ENCODE results near the gene MUC21. TPM values are rescaled to one million over a fixed set of nuclear protein-coding genes. Genes with fewer than 3 reads are reported as not detected.

Gene MUC21
- not detected in 2 replicates for total RNA-seq

DNA sequence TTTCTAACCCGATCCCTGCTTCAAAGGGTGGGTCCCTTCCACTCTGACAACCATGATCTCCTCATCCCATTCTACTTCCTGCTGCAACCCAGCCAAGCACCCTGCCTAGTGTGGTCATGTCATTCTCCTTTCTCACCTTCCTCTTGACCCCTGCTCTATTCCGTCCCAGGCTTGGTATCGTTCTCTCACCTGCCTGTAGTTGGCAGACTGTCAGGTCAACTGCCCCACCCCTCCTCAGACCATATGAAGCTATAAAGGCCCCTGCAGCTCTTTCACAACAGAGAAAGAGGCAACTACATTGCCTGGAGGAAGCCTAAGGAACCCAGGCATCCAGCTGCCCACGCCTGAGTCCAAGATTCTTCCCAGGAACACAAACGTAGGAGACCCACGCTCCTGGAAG is at the start of gene MUC21:
Gene MUC21 (plus strand): TSS at position 280 of the 400 bp plus-strand sequence. CDS start 241 bp downstream, outside the sequence.

GRCh38 chr6:30940361-30940986 is 43.0 kb upstream of the MUC21 start, which contains the start of gene MUCL3:
MUCL3 (plus strand) TSS chr6:30940973; CDS start chr6:30941000, 27 bp downstream.

GRCh38 chr6:31010393-31011060 is 27.0 kb downstream of the MUC21 start, which contains the start of gene MUC22:
MUC22 (plus strand) TSS chr6:31010474; CDS start chr6:31010707, 233 bp downstream.

Other genes starting within 250 kb of the MUC21 start
- 86.3 and 91.1 TPM in 2 replicates for gene FLOT1, start 241.0 kb upstream of the MUC21 start, total RNA-seq
- gene IER3, start 239.2 kb upstream of the MUC21 start, total RNA-seq = 103 and 186 TPM in 2 replicates
- gene DDR1, start 99.2 kb upstream of the MUC21 start, total RNA-seq = 3.6 and 11.1 TPM in 2 replicates
- gene GTF2H4, start 75.5 kb upstream of the MUC21 start, total RNA-seq = 18.1 and 19.3 TPM in 2 replicates
- gene VARS2, start 69.5 kb upstream of the MUC21 start, total RNA-seq = 14.4 and 24.2 TPM in 2 replicates
- not detected in 2 replicates for gene SFTA2, start 51.5 kb upstream of the MUC21 start, total RNA-seq
- not detected in 2 replicates for gene MUCL3, start 42.7 kb upstream of the MUC21 start, total RNA-seq
- gene MUC22, start 26.8 kb downstream of the MUC21 start, total RNA-seq = not detected in 2 replicates
- gene C6orf15, start 128.9 kb downstream of the MUC21 start, total RNA-seq = 0.33 TPM in 1 of 2 replicates, not detected in the other
- gene PSORS1C1, start 131.1 kb downstream of the MUC21 start, total RNA-seq = 4.0 and 8.5 TPM in 2 replicates
- gene CDSN, start 136.7 kb downstream of the MUC21 start, total RNA-seq = under 0.01 TPM in 1 of 2 replicates, not detected in the other
- gene PSORS1C2, start 155.3 kb downstream of the MUC21 start, total RNA-seq = not detected in 2 replicates
- gene CCHCR1, start 174.1 kb downstream of the MUC21 start, total RNA-seq = 9.6 and 13.4 TPM in 2 replicates
- gene TCF19, start 174.9 kb downstream of the MUC21 start, total RNA-seq = 10.8 and 19.0 TPM in 2 replicates
- not detected in 2 replicates for gene POU5F1, start 187.0 kb downstream of the MUC21 start, total RNA-seq